Stimulated activated CD8-positive, alpha-beta memory T cell treated with anti-CD3 and anti-CD28 coated beads, Interleukin-15, amount 100 ng/mL, for 1 hour (primary cell): ENCODE measurements around the gene ASMT.
"Not testable (repeated sequence)": the region's sequence is repeated elsewhere in the genome, so short reads cannot be mapped to it uniquely, and the experiment has no call there.

Source experiments
- DNase-seq: peaks from one replicate; pipeline ENCODE4 v3.0.0-alpha.2; 2020; ENCODE audit warnings: low read depth

The ASMT gene, protein sequence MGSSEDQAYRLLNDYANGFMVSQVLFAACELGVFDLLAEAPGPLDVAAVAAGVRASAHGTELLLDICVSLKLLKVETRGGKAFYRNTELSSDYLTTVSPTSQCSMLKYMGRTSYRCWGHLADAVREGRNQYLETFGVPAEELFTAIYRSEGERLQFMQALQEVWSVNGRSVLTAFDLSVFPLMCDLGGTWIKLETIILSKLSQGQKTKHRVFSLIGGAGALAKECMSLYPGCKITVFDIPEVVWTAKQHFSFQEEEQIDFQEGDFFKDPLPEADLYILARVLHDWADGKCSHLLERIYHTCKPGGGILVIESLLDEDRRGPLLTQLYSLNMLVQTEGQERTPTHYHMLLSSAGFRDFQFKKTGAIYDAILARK

DNA sequence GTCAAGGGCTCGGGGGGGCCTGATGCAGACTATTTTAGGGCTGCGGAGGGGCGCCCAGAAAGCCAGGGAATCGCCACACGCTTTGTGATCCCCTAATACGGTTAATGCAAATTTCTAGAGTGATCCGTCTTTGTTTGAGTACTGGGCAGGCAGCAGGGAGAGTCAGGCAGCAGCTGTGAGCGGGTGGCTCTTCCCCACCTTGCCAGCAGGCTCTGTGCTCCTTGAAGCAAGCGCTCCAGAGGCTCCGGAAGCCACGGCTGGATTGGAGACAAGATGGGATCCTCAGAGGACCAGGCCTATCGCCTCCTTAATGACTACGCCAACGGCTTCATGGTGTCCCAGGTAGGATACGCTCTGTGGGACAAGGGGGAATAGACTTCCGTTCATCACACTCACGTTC, at the start of gene ASMT:
ASMT (plus strand) TSS at position 133 of the 400 bp plus-strand sequence; CDS start at position 274, 141 bp downstream.
- DNase-seq: no peak

- not testable (repeated sequence) for DNase-seq
Observed at GRCh38 chrX:1574181-1574580, 40.7 kb upstream of the ASMT start.

- DNase-seq: no peak
Observed at GRCh38 chrX:1576201-1576992, 38.5 kb upstream of the ASMT start.

DNA sequence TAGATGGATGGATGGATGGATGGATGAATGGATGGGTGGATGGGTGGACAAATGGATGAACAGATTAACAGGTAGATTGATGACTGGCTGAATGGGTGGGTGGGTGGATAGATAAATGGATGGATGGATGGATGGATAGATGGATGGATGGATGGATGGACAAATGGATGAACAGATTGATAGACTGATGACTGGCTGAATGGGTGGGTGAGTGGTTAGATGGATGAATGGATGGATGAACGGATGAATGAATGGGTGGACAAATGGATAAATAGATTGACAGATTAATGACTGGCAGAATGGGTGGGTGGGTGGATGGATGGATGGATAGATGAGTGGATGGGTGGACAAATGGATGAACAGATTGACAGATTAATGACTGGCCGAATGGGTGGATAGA, 37.0 kb upstream of the ASMT start:
- DNase-seq: no peak

DNA sequence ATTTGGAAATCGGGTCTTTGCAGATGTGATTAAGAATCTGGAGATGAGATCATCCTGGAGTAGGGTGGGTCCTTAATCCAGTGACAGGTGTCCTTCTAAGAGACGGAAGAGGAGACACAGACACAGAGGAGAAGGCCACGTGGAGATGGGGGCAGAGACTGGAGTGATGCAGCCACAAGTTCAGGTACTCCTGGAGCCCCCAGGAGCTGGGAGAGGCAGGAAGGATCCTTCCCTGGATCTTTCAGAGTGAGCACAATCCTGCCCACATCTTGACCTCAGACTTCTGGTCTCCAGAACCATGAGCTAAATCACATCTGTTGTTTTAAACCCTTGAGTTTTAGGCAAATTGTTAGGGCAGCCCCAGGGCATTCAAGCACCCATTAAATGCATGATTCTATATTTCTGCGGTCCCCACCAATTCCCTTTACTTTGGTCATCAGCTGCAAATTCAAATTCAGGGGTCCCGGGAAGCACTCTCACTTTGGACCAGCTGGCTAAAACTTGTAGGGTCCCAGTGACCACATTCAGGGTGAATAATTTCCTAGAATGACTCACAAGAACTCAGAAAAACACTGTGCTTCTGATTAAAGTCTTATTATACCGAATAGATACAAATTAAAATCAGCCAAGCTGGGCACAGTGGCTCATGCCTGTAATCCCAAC, 36.2 kb upstream of the ASMT start:
- no peak for DNase-seq

DNA sequence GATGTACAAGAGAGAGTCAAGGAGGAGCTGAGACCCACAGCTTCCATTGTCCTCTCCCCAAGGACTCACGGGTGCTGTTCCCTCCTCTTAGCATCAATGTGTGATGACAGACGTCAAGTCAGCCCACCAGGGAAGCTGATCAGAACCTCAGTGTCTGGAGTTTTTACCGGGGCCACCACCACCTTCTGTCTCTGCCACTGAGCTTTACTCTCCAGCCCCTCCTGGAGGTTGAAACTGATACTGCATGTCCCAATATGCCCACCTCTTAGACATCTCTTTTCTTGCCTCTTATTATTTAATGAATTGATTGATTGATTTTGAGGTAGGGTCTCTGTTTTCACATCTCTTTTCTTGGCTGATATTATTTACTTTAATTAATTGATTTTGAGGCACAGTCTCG, 33.7 kb upstream of the ASMT start:
- peak; percentile 54 for DNase-seq

DNA sequence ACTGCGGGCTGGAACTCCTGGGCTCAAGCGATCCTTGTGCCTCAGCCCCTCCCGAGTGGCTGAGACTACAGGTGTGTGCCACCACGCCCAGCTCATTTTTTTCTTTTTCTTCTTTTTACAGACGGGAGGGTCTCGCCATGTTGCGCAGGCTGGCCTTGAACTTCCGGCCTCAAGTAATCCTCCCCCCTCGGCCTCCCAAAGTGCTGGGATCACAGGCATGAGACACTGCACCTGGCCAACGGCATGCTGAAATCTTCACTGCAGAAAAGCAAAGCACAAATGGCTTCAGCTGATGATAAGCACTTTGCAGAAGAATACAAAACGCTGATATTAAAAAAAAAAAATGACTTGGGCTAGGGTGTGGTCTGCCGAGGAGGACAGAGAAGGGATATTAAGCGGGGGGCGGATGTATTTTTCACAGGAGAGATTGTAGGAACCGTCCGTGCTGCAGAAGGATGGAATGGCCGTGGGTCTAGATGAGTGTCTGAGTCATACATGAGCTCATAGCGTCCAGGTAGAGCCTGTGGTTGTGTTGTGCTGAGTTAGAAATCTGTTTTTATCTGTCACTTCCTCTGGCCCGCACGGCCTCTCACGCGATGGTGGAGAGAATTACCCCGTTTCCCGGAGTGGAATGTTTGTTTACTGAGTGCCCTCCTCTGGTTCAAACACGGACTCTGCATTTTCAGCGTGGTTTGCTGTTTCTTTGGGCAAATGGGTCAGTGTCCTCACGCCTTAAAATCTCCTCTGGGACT, 32.0 kb upstream of the ASMT start:
- no peak for DNase-seq

- DNase-seq: no peak
Observed at GRCh38 chrX:1584237-1585011, 30.4 kb upstream of the ASMT start.

- no peak for DNase-seq
Observed at GRCh38 chrX:1587161-1587560, 27.7 kb upstream of the ASMT start.

DNA sequence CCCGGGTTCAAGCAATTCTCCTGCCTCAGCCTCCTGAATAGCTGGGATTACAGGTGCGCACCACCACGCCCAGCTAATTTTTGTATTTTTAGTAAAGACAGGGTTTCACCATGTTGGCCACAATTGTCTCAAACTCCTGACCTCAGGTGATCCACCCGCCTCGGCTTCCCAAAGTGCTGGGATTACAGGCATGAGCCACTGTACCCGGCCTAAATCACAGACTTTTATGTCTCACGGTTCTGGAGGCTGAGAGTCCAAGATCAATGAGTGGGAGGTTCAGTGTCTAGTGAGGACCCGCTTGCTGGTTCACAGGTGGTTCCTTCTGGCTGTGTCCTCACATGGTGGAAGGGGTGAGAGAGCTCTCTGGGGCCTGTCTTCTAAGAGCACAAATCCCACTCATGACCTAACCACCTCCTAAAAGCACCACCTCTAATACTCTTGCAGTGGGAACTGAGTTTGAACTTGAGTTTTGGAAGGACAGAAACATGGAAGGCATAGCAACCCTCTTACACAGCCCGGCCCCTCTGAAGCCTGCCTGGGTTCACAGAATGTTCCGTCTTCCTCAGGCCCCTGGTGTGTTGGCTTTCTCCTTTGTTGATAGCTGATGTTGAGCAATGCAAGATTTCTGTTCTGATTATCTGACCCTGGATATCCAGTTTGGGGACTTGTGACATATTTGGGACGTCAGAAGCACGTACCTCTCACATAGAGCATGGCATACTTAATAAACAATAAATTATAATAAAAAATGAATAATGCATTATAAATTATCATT, 25.3 kb upstream of the ASMT start:
- no peak for DNase-seq

DNA sequence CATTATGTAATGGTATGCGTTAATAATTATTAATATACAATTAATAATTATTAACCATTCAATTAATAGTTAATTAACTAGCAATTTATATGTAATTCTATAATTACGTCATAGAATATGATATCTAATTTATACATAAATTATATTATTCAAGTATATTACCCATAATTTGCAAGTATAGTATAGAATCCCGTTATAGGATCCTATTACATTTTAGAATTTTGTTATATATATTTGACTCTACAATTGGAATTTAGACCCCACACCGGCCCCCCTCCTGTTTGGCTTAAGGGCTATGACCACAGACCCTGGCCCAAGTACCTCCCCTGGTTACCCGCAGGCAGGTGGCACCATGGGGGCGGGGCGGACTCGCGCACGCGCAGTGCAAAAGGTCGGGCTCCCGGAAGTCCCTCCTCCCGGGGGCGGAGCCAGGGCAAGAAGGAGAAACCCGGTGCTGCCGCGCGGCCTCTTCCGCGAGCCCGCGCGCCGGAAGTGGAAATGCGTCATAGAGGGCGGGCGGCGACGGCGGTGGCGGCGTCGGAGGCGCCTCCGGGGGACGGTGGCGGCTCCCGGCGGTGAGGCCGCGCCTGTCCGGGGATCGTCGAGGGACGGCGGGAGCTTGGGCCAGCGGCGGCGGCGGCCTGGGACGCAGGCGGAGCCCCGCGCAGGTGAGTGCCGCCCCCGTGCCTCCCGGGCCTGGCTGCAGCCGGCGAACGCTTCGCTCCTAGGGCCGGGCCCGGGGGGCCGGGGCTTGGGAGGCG, 23.6 kb upstream of the ASMT start, which contains the start of gene AKAP17A:
AKAP17A (plus strand) TSS at position 503 of the 761 bp plus-strand sequence. CDS start 1,859 bp downstream, outside the sequence.
- peak; percentile 95 for DNase-seq

GRCh38 chrX:1591863-1592469, 22.9 kb upstream of the ASMT start:
- DNase-seq: no peak

- DNase-seq: no peak
Observed at GRCh38 chrX:1592470-1593142, 22.3 kb upstream of the ASMT start.

DNA sequence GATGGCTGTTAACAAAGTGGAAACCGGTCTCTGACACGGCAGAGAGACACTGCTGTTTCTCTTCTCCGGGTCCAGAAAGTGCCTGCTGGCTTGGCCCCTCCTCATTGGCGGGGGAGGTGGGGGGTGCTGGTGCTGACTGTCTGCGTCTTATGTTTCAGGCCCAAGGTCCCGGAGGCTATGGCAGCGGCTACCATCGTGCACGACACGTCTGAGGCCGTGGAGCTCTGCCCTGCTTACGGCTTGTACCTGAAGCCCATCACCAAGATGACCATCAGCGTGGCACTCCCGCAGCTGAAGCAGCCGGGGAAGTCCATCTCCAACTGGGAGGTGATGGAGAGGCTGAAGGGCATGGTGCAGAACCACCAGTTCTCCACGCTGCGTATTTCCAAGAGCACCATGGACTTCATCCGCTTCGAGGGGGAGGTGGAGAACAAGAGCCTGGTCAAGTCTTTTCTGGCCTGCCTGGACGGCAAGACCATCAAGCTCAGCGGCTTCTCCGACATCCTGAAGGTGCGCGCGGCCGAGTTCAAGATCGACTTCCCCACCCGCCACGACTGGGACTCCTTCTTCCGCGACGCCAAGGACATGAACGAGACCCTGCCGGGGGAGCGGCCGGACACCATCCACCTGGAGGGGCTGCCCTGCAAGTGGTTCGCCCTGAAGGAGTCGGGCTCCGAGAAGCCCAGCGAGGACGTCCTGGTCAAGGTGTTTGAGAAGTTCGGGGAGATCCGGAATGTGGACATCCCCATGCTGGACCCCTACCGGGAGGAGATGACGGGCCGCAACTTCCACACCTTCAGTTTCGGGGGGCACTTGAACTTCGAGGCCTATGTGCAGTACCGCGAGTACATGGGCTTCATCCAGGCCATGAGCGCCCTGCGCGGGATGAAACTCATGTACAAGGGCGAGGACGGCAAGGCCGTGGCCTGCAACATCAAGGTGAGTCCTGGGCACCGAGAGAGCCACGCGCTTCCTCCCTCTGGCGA, 21.3 kb upstream of the ASMT start:
- DNase-seq: no peak

- no peak for DNase-seq
Observed at GRCh38 chrX:1595711-1596060, 19.2 kb upstream of the ASMT start.

GRCh38 chrX:1596676-1597344, 18.0 kb upstream of the ASMT start:
- DNase-seq: no peak
